ENCODE data around the gene NMUR1.
"Not testable (repeated sequence)": the region's sequence is repeated elsewhere in the genome, so short reads cannot be mapped to it uniquely, and the experiment has no call there.

GRCh38 chr2:231570915-231571314 lies 40.7 kb upstream of the NMUR1 start:
- TF ChIP-seq CTCF (IDR thresholded peaks at IDR 0.05; ENCODE audit: insufficient read depth, low read length, poor library complexity, severe bottlenecking); EZH2phosphoT487 (conservative IDR thresholded peaks at IDR 0.05; ENCODE audit: low read length): not testable (repeated sequence)

Data from SU-DHL-6 (cell line).